Measurements from ENCODE around the gene NOP56. TPM values are rescaled to one million over a fixed set of nuclear protein-coding genes. Genes with fewer than 3 reads are reported as not detected.

Gene NOP56
- total and polyA plus RNA-seq, 2 donors (not counting 1 experiment from before 2014, with no cell fraction given), result 212 to 247 TPM

DNA sequence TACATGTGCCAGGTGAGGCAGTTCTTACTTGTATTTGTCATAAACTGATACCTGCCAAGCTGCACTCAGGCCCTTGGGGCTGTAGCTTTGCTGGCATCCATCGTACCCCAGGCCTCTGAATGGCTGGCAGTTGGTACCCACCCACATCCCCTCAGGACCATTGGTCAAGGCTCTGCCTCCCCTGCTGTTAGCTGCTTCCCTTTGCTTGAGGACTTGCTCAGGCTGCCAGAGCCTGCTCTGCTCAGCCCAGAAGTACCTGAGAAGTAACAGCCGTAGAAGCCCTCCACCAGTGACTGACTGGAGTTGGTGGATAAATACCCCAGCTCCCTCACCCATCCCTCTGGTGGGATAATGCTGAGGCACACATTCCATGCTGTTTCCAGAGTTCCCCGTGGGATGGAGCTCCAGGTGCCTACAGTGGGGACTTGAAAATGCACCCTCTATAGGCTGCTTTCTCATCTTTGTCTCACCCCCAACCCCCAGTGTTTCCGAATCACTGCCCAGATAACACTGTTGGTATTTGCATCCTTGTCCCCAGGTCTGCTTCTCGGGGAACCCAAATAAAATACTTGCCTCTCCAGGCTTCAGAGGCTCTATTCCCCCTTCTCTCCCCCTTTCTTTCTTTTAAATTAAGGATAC lies 47.5 kb downstream of the NOP56 start:
- H3K9ac ChIP-seq (ENCODE audit: low read length), result no peak overlapping the region
- no peak overlapping the region for H3K27ac ChIP-seq (ENCODE audit: low read length in 2 of 2)
- H3K27me3 ChIP-seq (replicated peaks in 1 of 4; ENCODE audit: control extremely low read depth in 1 of 4, control insufficient read depth in 3 of 4, insufficient read depth in 4 of 4, low read length in 3 of 4), result peaks cover 0 to 36% (median 15%) of the 10 kb centered on the region in 4 experiments
- no peak for DNase-seq
- H3K4me3 Mint-ChIP-seq, result no peak overlapping the region
- H3K9me3 ChIP-seq (ENCODE audit: control extremely low read depth in 1 of 3, control insufficient read depth in 2 of 3, insufficient read depth in 1 of 3, low read length in 2 of 3), result no peaks in the 10 kb centered on the region
- H3K4me3 ChIP-seq (ENCODE audit: control extremely low read depth in 1 of 5, extremely low read depth in 1 of 5, insufficient read depth in 1 of 5, low read depth in 2 of 5, low read length in 4 of 5), result no peak overlapping the region
- H4K20me1 ChIP-seq (ENCODE audit: control insufficient read depth, insufficient read depth, low read length, poor library complexity, severe bottlenecking), result no peaks in the 10 kb centered on the region
- H3K4me1 Mint-ChIP-seq, result peaks cover 2% of the 10 kb centered on the region
- TF ChIP-seq EZH2 (IDR thresholded peaks at IDR 0.05; ENCODE audit: borderline replicate concordance, insufficient read depth, low read depth, low read length, poor library complexity, severe bottlenecking), result no peak
- TF ChIP-seq, protein P1, sequence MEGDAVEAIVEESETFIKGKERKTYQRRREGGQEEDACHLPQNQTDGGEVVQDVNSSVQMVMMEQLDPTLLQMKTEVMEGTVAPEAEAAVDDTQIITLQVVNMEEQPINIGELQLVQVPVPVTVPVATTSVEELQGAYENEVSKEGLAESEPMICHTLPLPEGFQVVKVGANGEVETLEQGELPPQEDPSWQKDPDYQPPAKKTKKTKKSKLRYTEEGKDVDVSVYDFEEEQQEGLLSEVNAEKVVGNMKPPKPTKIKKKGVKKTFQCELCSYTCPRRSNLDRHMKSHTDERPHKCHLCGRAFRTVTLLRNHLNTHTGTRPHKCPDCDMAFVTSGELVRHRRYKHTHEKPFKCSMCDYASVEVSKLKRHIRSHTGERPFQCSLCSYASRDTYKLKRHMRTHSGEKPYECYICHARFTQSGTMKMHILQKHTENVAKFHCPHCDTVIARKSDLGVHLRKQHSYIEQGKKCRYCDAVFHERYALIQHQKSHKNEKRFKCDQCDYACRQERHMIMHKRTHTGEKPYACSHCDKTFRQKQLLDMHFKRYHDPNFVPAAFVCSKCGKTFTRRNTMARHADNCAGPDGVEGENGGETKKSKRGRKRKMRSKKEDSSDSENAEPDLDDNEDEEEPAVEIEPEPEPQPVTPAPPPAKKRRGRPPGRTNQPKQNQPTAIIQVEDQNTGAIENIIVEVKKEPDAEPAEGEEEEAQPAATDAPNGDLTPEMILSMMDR (IDR thresholded peaks at IDR 0.05), result no peak
- intact Hi-C loops (cut with micrococcal nuclease), result no loop called here
- WGBS (ENCODE audit: insufficient coverage), result 86% methylated on average over 5 of the region's 5 CpGs
- H3K4me2 ChIP-seq (replicated peaks; ENCODE audit: low read depth, low read length, poor library complexity, severe bottlenecking), result no peak overlapping the region
- ChIA-PET CTCF (no interaction called here), POLR2A (no interaction called here)
- no peaks in the 10 kb centered on the region for H3K4me1 ChIP-seq (ENCODE audit: control insufficient read depth in 2 of 2, insufficient read depth in 2 of 2, low read length in 2 of 2)
- no peak for ATAC-seq (ENCODE audit: low read depth)
- H3K9me3 Mint-ChIP-seq (ENCODE audit: insufficient read depth), result no peaks in the 10 kb centered on the region
- no peak overlapping the region for H2AFZ ChIP-seq (ENCODE audit: insufficient read depth, low read depth, low read length, poor library complexity, severe bottlenecking)
- H3K36me3 ChIP-seq (replicated peaks in 1 of 2; ENCODE audit: control extremely low read depth in 1 of 2, control insufficient read depth in 1 of 2, extremely low read depth in 1 of 2, insufficient read depth in 2 of 2, low read length in 1 of 2), result no peaks in the 10 kb centered on the region
- no peaks in the 10 kb centered on the region for H3K79me2 ChIP-seq (ENCODE audit: control insufficient read depth, insufficient read depth, low read length)
- no peak overlapping the region for H3K27ac Mint-ChIP-seq
- H3K27me3 Mint-ChIP-seq, result peaks cover 57% of the 10 kb centered on the region

DNA sequence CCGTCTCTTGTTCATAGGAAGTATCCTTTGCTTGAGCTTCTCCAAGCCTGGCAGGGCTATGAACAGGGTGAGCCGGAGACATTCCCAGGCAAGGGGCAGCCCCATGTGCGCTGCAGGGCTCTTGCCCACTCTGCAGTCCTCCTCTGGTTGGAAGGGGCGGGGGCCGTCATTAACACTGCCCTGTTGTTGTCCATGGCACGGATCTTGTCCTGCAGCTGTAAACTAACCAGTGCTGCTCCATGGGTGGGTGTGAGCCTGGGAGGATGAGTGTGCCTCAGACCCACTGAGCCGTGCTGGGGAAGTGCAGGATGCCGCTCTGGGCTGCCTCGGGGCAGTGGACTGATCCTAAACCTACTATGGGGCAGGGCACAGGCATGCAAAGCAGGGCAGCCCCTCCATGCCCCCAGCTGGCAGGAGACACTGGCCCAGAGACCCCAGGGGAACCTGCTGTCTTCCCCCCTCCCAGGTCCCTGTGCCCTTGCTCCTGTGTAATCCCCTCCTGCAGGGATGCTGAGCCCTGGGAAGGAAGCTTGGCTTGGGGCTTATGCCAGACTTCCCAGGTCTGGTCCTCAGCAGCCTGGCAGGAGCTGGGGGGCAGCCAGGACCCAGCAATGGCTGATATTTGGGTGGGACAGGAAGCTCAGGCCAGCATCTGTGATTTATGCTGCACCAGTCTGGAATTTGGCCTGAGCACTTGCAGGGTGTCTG lies 48.6 kb downstream of the NOP56 start:
- Histone ChIP-seq H3K4me3 (ENCODE audit: control extremely low read depth in 1 of 5, extremely low read depth in 1 of 5, insufficient read depth in 1 of 5, low read depth in 2 of 5, low read length in 4 of 5) (no peak overlapping the region), H3K27ac (ENCODE audit: low read length in 2 of 2) (no peak overlapping the region), H3K79me2 (ENCODE audit: control insufficient read depth, insufficient read depth, low read length) (no peaks in the 10 kb centered on the region), H3K9me3 (ENCODE audit: control extremely low read depth in 1 of 3, control insufficient read depth in 2 of 3, insufficient read depth in 1 of 3, low read length in 2 of 3) (no peaks in the 10 kb centered on the region), H3K9ac (ENCODE audit: low read length) (no peak overlapping the region), H3K4me1 (ENCODE audit: control insufficient read depth in 2 of 2, insufficient read depth in 2 of 2, low read length in 2 of 2) (no peaks in the 10 kb centered on the region), H3K4me2 (replicated peaks; ENCODE audit: low read depth, low read length, poor library complexity, severe bottlenecking) (no peak overlapping the region), H3K27me3 (replicated peaks in 1 of 4; ENCODE audit: control extremely low read depth in 1 of 4, control insufficient read depth in 3 of 4, insufficient read depth in 4 of 4, low read length in 3 of 4) (peaks cover 0 to 24% (median 5%) of the 10 kb centered on the region in 4 experiments), H4K20me1 (ENCODE audit: control insufficient read depth, insufficient read depth, low read length, poor library complexity, severe bottlenecking) (no peaks in the 10 kb centered on the region), H3K36me3 (replicated peaks in 1 of 2; ENCODE audit: control extremely low read depth in 1 of 2, control insufficient read depth in 1 of 2, extremely low read depth in 1 of 2, insufficient read depth in 2 of 2, low read length in 1 of 2) (no peaks in the 10 kb centered on the region), H2AFZ (ENCODE audit: insufficient read depth, low read depth, low read length, poor library complexity, severe bottlenecking) (no peak overlapping the region)
- DNase-seq (no peak), ATAC-seq (ENCODE audit: low read depth) (no peak)
- POLR2A ChIA-PET, result no interaction called here
- WGBS (ENCODE audit: insufficient coverage), result 84% methylated on average over 9 of the region's 9 CpGs
- no peaks in the 10 kb centered on the region for H3K9me3 Mint-ChIP-seq (ENCODE audit: insufficient read depth)
- H3K4me3 Mint-ChIP-seq, result no peak overlapping the region
- no peak overlapping the region for H3K27ac Mint-ChIP-seq
- CTCF ChIA-PET, result no interaction called here
- peaks cover 49% of the 10 kb centered on the region for H3K27me3 Mint-ChIP-seq
- H3K4me1 Mint-ChIP-seq, result no peaks in the 10 kb centered on the region
- TF ChIP-seq, protein P1 (IDR thresholded peaks at IDR 0.05), result no peak
- no peak for TF ChIP-seq EZH2 (IDR thresholded peaks at IDR 0.05; ENCODE audit: borderline replicate concordance, insufficient read depth, low read depth, low read length, poor library complexity, severe bottlenecking)
- intact Hi-C loops (cut with micrococcal nuclease), result no loop called here

All from B cell (primary cell).